Cardiac fibroblast (primary cell): ENCODE data around the gene TCEANC2.
"Not testable (repeated sequence)": the region's sequence is repeated elsewhere in the genome, so short reads cannot be mapped to it uniquely, and the experiment has no call there.

Experiments used
- DNase-seq, 2 donors: peaks; one replicate each; pipeline versions ENCODE4 v3.0.0 to v3.0.0-alpha.2; 2010; ENCODE audit warnings: low read depth in 2 of 2
- H3K4me3 ChIP-seq, 2 donors: replicated peaks in 1 of 2; 1 replicate in 1 of 2; 2 replicates in 1 of 2; pipeline ENCODE4 v1.5.1; 2011; ENCODE audit warnings: low read depth in 2 of 2, low read length in 2 of 2, mild to moderate bottlenecking in 2 of 2, moderate library complexity in 1 of 2
- TF ChIP-seq, protein P1 (sequence below): IDR thresholded peaks from one replicate; pipeline ENCODE4 v1.5.1; 2011; ENCODE audit warnings: low read depth, mild to moderate bottlenecking, low read length, inconsistent platforms

TCEANC2 gene

DNA sequence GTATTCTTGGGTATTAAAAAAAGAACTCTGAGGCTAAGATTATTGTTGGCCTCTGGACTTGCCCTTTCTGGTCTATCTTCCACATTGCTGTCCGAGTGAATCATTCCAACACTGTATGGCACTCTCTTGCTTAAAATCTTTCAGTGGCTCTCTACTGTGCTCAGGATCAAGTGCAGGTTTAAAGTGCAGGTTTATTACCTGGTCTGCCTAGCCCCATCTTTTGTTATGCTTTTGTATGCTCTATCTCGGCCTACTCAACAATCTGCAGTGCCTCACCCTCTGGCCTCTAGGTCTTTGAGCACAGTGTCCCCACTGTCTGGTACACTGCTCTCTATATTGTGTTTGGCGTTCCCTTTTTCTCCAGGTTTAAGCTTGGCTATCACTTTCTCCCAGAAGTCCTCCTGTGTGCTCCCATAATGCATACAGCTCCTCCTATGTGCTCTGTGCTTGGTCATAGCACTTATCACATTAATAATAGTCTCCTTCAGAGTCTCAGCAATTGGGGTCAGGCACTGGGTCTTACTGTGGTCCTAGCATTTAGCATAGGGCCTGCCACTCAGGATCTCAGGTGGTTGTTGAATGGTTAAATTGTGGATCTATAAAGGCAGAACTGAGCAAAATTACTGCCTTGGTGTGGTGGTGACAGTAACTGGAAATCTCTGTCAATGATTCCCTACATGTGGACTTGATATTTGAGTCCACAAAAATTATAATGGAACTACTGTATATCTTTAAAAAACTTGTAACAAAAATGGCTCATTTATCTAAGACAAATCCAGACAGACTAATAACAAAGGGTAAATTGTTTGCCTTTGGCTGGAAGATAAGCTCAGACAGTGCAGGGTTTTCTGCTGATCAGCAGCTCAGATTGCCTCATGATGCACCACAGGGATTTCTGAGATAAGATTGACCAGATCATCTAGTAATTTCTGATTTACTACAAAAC, 24.8 kb upstream of the TCEANC2 start:
- TF ChIP-seq, protein P1, sequence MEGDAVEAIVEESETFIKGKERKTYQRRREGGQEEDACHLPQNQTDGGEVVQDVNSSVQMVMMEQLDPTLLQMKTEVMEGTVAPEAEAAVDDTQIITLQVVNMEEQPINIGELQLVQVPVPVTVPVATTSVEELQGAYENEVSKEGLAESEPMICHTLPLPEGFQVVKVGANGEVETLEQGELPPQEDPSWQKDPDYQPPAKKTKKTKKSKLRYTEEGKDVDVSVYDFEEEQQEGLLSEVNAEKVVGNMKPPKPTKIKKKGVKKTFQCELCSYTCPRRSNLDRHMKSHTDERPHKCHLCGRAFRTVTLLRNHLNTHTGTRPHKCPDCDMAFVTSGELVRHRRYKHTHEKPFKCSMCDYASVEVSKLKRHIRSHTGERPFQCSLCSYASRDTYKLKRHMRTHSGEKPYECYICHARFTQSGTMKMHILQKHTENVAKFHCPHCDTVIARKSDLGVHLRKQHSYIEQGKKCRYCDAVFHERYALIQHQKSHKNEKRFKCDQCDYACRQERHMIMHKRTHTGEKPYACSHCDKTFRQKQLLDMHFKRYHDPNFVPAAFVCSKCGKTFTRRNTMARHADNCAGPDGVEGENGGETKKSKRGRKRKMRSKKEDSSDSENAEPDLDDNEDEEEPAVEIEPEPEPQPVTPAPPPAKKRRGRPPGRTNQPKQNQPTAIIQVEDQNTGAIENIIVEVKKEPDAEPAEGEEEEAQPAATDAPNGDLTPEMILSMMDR: no peak
- DNase-seq: no peak
- H3K4me3 ChIP-seq: no peak overlapping the region

DNA sequence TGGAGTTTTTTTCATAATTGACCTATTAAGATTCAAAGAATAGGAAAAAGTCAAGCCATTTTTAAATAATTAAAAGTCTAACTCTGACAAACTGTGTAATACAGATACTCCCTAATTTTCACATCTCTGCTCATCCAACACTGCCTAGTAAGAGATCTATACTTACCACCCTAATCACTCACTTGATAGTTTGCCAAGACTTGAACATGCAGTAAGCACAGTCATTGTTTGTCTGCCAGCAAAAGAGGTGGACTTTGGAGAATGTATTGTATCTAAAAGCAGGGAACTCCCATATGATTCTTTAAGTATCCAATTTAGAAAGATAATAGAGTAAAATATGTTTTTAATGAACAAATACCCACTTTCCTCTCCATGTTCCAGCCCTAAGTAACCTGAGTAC, 15.9 kb upstream of the TCEANC2 start:
- DNase-seq: peak; percentile 42 to 61
- no peak overlapping the region for H3K4me3 ChIP-seq
- TF ChIP-seq, protein P1: no peak

DNA sequence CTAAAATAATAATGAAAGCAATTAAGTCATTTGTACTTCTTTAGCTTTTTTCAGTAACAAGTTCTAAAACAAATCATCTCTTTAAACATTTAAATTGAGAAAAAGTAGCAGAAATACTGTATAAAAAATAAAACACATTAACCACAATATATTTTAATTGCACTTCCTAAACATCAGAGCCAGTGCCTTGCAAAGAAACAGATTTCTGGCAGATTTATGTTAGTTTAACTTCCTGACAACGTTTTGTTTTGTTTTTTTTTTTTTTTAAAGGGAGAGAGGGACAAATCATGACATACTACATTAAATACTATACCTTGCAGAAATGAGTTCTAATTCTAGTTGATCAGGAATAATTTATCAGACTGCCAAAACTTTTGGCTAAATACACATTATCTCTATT, 11.6 kb upstream of the TCEANC2 start:
- TF ChIP-seq, protein P1: no peak
- H3K4me3 ChIP-seq: no peak overlapping the region
- DNase-seq: no peak

DNA sequence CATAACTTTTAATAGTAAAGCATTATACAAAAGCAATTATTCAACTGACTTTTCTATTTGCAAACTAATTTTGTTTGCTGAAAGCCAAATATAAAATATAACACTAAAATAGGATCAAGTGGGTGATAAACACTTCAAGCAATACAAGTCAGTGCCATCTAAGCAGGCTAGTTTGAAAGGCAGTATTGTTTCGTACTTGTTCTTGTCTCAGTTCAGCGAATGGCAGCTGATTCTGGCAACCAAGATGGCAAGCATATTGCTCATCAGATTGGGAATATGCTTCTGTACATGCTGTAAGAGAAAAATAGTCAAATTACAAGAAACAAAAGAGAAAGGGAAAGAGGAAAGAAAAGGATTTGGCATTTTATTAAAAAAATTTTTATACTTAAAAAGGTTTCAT, 7.9 kb upstream of the TCEANC2 start:
- TF ChIP-seq, protein P1: no peak
- H3K4me3 ChIP-seq: no peak overlapping the region
- no peak for DNase-seq

DNA sequence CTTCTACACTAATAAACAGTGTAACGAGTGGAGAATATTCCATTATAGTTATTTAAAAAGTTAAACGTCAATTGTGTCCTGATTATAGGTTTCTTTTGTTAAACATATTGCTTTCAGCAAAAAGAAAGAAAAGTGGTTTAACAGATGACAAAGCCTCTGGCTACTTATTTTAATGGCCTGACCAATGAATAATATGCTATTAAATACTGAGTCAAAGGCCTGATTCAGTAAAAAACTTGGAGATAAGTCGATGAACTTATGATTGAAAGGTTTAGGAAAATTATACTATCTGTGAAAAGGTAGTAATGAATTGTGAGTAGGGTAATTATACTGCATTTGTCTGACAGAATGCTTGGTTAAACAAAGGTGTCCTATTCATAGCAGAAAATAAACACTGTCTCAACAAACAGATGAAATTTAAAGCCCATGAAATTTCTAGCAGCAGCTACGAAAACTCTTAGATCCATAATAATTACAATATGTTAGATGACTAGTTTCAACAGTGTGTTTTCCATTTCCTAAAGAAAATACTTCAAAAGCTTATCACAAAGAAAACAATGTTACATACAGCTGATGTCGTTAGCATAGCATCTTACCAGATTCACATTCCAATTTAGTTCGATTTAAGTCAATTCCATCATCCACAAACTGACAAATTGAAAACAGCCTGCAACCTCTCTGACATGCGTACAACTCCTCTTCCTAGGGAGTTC, 6.6 kb upstream of the TCEANC2 start:
- TF ChIP-seq, protein P1: no peak
- DNase-seq: peak in 1 of 2 donors; percentile 36
- no peak overlapping the region for H3K4me3 ChIP-seq

DNA sequence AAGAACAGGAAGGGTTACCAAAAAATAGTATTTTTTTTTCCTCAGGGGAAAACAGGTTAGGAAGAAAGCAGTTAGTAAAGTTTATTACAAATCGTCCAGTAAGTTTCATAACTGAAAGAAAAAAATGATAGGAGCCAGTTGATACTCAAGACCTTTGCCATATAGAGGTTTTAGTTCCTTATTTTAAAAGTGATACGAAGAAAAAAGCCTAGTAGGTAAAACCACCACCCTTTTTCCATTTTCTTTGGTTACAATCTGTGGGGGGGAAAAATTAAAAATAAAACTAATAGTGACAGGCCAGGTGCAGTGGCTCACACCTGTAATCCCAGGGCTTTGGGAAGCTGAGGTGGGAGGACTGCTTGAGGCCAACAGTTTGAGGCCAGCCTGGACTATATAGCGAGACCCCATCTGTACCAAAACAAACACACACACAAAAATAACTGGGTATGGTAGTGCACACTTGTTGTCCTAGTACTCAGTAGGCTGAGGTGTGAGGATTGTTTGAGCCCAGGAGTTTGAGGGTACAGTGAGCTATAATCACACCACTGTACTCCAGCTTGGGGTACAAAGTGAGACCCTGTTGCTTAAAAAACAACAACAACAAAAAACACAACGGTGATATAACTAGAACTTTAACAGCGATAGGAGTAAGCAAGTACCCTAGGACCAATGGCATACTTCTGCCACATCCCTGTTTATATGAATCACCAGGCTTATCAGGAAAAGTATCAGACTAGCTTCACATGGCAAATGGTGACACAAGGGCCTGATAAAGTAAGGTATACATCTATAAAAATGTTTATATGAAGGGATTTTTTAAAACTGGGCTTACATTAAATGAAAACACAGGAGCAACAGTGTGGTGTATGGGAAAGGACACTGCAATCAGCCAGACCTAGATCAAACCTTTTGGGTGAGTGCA, 5.8 kb upstream of the TCEANC2 start:
- DNase-seq: no peak
- TF ChIP-seq, protein P1: no peak
- no peak overlapping the region for H3K4me3 ChIP-seq

DNA sequence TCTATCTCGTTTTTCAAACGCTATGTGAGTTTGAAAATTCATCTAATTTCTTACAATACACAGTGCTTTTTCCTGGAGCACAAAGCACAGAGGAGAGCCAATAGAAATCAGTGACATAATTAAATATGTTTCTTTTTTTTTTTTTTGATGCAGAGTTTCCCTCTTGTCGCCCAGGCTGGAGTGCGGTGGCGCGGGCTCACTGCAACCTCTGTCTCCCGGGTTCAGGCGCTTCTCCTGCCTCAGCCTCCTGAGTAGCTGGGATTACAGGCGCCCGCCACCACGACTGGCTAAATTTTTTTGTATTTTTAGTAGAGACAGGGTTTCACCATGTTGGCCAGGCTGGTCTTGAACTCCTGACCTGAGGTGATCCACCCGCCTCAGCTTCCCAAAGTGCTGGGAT, 3.0 kb upstream of the TCEANC2 start:
- not testable (repeated sequence) for DNase-seq, H3K4me3 ChIP-seq
